DMS 273 (cell line): ENCODE data around the gene DCC.

Experiments used
- DNase-seq: peaks from one replicate; lab custom pipeline; 2025; ENCODE audit not compliant: unreplicated experiment; lab: John Stamatoyannopoulos, UW

DCC gene

DNA sequence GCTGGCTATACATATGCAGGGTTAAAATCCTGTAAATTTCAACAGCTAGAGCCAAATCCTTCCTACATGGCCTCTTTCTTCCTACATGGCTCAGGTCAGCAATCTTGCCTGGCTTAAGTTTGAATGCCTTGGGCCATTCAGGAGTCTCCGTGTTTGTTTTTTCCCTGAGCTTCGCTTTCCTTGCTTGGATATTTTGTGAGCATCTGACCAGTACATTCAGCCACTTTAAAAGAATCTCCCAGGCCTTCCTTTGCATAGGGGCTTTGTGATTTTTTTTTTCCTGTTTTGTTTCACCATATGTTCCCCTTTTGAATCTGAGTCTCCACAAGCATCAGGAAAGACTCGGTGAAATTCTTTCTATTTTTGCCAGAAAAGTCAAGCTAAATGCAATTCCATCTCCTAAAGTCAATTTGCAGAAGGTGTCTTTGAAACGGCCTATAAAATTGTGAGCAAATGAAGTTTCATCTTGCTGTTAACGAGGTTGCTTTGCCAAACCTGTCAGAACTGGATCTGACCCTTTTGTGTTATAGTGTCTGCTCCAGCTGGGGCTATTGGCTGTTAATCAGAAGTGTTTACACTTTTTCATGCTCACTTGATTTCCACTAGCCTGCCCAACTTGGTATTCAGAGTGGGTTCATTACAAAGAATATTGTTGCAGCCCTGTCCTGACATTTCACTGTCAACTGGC, 256.9 kb downstream of the DCC start:
- DNase-seq = no peak

DNA sequence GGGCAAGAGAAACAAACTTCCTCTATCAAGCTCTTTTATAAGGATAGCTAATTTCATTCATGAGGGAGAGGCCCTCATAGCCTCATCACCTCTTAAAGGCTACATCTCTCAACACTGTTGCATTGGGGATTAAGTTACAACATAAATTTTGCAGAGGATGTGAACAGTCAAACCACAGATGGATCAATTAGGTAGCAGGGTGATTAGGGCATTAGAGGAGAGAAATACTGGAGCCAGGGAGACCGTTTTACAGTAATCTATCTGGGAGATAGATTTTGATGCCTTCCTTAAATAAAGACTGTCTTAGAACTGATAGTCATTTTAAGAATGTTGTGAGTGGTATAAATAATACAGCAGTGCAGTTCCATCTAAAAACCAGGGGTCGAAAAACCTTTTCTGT, 258.9 kb downstream of the DCC start:
- DNase-seq = no peak

DNA sequence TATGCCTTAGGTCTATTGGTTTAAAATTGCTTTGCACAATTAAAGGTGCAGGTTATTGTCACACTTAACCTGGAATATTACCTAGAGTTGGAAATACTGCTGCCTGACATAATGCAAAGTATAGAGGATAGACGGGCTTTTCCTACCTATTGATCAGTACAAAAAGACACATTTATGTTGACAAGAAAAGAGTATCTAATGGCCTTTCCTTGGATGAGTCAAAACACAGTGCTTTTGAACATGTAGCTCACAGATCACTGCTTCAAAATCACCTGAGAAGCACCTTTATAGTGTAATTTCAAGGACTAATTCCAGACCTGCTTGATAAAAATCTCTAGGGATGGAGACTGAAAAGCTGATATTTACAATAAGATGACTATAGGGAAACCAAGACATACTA, 262.8 kb downstream of the DCC start:
- no peak for DNase-seq

DNA sequence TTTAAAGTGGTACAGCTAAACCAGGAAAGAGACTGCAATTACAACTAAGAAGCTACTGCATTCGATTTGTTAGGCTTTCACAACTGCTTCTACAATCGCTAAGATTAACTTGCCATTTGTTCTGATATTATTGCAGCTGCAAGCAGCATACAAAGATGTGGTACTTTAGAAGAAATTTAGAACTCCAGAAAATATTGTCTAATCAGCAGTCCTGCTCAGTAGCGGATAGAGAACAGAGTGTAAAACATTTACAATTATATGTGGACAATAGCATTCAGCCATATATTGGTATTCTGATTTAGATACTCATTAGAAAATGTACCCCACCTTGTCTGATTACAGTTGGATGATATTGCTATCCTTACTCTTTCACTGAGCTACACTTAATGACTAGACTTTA, 265.3 kb downstream of the DCC start:
- DNase-seq = no peak

DNA sequence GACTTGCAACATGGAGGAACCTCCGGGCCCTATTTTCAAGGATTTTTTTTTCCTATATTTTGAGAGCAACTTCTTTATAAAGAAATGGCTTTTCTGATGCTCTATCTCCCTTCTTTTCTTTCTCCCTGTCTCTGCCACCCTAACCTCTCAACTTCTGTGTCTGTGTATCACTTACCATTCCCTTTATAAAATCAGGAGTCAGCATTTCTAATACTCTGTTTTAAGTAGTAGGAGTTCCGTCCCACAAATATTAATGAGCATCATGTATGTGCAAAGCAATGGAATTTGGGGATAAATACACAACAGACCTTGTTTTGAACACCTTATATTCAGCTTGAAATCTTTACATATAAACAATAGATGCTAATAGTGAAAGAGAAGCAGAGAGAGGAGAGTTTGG, 268.0 kb downstream of the DCC start:
- DNase-seq = no peak

DNA sequence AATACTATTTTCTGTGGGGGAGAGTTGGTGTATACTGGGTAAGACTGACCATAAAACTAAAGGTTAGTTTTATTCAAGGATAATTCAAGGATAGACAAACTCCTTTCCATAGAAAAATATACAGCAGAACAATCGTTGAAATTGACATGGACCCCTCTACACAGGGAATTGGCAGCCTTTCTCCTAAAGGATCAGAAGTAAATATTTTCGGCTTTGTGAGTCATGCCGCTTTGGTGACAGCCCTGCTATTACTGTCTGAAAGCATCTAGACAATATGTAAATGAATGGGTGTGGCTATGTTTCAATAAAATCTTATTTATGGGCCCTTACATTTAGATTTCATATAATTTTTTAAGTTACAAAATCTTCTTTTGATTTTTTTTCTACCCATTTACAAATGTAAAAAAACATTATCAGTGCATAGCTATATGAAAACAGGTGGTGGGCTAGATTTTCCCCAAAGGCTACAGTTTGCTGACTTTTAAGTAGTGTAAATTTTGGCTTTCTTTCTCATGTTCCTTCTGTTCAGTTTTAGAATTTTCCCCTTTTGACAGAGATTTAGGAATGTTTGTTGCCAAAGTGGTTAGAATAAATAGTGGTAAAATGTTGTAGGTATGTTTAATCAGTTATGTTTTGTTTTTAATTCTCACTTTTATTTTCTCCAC, 270.6 kb downstream of the DCC start:
- DNase-seq = no peak

DNA sequence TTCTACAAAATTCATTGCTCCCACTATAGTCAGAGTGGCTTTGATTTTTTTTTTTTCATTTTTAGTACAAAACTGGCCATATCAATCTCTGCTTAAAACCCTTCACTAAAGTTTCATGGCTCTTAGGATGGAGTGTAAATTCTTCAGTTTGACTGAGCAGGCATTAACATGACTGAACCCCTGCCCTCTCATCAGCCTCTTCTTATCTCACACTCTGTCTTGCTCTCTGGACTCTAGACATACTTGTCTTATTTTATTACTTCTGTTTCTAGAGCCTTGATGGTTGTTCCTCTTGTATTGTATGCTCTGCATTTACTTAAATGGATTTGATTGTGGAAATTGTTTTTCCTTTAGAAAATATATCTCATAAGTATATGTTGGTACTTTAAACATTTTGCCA, 272.4 kb downstream of the DCC start:
- no peak for DNase-seq

DNA sequence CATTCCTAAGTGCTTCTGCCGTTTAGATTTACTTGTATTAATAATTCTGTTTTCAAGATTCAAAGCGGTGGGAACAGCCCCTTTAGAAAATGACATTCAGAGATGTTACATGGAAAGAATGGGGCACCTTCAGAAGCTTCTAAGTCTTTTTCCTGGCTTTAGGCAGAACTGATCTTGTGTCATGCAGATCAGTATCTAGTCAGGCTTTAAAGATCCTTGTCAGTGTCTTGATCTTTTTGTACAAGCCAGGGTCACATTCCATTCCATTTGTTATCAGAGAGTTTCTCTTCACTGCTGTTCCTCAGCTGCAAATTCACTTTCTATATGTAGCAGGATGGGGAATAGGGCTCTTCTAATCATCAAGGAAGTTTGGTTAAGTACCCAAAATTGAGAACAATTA, 275.3 kb downstream of the DCC start:
- no peak for DNase-seq

DNA sequence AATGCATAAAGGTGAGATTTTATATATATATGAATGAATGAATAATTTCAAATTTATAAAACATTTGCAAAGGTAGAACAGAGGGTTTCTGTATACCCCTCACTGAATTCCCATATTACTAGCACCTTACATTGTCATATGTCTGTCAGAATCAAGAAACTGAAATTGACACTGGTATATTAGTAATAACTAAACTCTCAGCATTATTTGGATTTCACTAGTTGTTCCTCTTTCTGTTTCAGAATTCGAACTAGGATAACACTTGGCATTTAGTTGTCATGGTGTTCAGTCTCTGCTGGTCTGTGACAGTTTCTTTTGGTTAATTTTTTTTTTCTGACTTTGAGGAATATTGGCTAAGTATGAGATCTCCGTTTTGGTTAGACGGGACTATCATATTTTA, 275.9 kb downstream of the DCC start:
- no peak for DNase-seq

DNA sequence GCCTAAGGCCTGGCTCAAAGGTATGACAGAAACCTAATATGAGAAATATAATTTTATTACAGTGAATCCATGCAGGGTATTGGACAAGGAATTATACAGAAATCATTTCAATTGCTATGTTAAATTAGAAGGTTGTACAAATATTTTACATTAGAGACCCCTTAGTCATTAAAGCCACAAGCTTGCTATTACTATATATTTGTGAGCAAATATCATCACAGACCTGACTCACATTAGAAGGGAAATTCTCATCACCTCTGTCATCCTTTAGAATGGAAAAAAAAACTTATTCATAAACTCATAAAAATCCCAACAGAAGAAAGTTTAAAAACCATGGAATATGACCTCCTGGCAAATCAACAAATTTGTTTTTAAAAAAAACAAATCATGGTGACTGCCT, 277.9 kb downstream of the DCC start:
- DNase-seq = no peak

DNA sequence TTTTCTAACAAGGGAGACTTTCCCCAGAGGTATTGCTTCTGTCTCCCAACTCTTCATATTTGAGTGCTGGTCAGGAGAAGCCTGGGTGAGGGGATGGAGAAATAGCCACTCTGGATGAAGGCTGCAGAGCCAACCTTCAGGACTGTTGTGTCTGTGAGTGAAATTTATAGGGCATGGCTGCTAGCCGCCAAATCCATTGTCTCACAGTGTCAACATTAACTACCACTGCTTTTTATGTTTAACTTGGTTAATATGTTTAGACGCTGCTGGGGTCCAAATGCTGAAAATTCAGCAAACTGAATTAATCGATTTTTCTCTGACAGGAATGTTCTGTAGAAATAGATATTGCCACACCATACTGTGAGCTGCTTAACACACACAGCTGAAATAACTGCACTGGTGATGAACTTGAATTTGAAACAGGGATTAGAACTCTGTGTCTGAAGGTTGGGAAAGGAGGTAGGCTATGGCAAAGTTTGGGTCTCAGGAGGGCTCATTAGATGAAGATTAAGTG, 281.0 kb downstream of the DCC start:
- no peak for DNase-seq

DNA sequence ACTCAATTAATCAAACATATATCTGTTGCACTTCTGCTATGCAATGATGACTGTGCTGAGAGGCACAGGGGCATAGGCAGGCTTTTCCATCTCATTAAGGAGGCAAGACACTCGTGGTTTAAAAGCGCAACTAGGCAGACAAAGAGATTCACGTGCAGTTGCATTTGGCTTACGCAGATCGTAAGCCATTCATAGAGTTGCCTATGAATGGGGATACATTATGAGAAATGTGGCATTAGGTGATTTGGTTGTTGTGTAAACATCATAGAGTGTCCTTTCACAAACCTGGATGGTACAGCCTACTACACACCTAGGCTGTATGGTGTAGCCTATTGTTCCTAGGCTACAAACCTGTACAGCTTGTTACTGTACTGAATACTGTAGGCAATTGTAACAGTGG, 284.7 kb downstream of the DCC start:
- no peak for DNase-seq

DNA sequence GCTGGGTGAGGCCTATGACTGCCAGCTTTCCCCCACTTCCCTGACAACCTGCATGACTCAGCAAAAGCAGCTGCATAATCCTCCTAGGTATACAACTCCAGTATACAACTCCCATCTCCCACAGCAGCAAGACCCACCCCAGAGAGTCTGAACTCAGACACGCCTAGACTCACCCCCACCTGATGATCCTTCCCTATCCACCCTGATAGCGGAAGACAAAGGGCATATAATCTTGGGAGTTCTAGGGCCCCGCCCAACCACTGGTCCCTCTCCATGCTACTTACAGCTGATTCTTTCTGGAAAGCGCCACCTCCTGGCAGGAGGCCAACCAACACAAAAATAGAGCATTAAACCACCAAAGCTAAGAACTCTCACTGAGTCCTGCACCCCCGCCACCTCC, 296.5 kb downstream of the DCC start:
- DNase-seq = no peak

DNA sequence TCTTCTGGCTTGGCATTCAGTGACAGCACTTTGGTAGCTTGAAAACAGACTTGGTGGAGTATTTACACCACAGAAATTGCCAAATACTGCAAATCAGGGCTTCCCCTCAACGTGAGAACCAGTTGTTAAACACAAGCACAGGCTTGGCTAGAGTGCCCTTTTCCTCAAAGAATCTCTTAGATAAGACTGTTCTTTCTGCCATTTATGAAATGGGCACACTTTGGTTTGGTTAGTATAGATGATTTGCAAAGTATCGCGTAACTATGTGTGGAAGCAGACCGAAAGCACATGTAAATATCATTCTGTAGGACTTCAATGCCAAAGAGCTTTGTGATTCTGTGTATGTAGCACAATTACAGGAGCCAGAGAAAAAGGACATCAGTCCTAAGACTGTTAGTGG, 308.2 kb downstream of the DCC start:
- DNase-seq = no peak

DNA sequence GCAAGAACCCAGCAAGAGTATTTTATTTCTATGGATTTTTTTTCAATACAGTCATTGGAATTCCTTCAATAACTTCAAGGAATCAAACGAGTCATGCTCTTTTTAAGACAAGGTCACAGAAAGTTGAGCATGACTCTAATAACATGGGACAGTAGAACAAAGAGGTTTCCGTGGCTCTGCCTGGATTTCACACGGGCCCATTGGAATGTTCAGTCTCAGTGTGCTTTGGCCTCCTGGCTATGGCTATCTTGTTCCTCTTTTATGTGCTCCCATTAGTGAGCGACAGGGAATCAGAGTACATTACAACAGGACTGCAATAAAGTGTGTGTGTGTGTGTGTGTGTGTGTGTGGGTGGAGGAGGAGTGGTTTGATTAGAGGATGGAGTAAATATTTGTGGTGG, 312.4 kb downstream of the DCC start:
- DNase-seq = no peak

DNA sequence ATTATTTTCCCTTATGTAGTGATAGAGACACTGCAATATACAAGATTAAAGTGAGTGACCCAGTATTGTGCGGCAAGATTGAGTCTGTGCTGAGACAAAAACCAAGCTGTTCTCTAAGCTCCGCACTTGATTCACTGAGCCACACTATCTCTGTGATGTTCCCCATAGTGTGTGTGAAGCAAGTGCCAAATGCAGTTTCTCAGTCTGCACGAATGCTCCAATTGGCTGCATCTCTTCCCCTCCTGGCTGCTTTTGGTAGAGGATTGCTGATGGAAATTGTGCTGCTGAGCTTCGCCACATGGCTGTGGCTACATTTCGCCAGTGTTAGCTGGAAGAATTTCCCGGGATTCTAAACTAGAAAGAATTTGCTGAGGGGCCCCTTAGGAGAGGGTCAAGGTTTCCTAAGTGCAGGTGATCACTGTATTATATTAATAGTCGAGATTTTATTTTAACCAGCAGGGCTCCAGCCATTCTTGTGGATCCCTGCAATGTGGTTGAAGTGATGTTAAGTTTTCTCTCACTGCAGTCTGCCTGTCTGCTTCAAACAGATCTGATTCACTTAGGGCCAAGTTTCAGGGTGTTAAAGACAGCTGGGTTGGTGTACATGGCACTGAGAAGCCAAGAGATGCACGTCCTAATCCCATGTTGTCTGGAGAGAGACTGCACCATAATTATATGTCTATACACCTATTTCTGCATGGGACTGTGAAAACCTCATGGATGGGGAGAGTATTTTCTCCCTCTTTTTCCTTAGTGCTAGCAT, 317.2 kb downstream of the DCC start:
- DNase-seq = no peak

DNA sequence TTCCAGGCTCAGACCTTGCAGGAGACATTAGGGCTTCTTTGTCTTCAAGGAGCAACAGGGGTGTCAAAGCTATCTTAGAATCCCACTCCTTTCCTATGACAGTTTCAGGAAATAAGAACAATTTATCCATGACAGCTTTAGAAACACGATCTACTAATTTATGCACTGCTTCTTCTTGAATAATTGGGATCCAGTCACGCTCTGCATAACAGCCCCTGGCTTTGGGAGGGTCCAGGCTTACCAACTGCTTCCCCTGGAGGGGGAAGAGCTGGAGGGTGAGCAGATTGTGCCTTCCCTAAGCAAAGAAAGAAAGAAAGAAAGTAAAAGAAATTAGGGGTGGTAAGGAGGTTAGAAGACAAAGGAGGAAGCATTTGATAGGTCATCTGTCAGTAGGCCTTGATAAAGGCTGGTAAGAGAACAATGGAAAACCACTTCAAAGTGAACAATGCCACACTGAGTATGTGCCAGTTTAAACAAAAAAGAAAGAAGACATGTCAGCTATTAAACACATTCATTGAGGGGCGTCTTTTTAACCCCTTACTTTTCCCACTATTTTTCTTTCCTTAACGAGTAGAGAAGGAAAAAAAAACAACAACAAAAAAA, 327.6 kb downstream of the DCC start:
- DNase-seq = no peak

DNA sequence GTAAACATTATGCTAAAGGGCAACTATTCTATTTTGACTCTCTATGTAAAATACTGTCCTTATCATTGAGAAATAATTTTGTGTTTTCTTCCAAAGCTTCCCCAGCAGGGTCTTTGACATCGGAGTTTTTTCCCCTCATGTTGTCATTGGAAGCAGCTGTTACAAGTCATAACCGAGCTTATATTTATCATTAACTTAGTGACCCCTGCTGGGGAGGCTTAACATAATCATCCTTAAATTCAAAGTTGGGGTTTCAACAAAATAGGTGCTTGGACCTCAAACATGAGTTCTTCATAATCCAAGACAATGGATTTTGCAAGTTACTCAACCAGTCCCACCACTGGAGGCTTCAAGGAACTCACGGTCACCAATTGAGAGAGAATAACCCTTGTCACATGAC, 330.9 kb downstream of the DCC start:
- peak; percentile 62 for DNase-seq

DNA sequence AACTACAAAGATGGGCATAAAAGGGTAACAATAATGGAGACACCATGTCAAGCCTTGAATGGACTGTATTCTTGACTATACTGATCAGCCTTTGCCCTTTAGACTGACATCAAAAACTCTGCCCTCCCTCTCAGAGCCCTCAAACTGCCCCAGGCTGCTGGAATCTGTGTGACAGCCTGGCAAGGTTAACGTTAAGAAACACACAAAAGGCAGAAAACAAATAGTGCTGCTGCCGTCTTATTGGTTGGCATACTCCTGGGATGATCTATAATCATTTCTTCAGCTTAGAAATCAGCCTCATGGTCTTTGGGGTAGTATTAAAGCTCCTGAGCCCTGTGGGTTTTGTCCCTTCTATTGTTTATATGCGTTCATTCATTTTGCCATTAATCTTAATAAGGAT, 338.0 kb downstream of the DCC start:
- DNase-seq = no peak

DNA sequence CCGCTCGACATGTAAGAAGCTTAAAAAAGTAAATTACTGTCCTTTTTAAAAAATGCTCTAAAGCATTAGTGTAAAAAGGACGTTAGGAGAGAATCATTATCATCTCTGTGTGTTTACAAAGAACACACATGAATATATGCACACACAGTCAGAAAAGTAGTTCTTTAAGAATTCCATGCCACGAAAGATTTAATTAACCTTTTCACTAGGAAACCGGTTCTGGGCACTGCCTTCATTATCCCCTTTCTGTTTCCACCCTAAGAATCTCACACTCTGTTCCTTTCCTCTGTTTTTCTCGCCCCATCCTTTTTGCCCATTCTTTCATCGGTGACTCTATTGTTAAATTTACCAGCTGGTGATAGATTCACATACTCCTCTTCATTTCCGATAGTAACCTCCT, 338.6 kb downstream of the DCC start:
- no peak for DNase-seq

DNA sequence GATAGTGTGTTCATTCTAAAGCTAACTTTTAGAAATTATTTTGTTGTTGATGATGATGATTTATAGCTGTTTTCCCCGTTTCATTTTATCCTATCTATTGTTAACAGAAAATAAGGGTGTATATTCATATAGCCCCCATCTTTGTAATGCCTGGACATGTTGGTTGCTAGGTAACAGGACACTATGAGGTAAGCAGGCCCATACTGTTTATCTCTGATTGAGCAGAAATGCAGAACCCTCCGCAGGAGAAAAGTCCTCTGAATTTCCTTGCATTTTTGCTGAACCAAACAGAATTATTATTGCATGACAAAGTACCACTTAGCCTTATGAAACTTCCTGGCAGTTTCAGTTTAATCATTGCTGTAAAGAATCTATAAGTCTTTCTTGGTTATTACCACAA, 339.4 kb downstream of the DCC start:
- no peak for DNase-seq

DNA sequence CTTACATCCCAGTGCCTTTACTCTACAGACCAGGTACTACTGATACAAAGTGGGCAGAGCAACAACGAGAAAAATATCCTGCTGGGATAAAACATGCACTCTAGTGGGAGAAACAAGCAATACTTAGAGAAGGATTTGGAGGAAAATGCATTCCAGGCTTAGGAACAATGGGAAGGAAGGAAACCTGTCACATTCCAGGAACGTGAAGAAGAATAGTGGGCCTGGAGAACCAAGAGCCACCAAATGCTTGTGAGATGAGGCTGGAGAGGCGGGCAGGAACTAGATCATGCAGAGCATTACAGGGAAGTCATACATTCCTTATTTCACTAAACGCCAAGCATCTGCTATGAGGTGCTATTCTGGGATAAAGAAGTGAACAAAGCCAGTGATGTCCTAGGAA, 342.3 kb downstream of the DCC start:
- no peak for DNase-seq
